ENCODE data around the gene MPL. TPM values are rescaled to one million over a fixed set of nuclear protein-coding genes. Genes with fewer than 3 reads are reported as not detected.

The MPL gene
- total and polyA plus RNA-seq, 2 of the 13 experiments (the other 11 are each of a cell fraction or from before 2014, with no cell fraction given) = not detected

DNA sequence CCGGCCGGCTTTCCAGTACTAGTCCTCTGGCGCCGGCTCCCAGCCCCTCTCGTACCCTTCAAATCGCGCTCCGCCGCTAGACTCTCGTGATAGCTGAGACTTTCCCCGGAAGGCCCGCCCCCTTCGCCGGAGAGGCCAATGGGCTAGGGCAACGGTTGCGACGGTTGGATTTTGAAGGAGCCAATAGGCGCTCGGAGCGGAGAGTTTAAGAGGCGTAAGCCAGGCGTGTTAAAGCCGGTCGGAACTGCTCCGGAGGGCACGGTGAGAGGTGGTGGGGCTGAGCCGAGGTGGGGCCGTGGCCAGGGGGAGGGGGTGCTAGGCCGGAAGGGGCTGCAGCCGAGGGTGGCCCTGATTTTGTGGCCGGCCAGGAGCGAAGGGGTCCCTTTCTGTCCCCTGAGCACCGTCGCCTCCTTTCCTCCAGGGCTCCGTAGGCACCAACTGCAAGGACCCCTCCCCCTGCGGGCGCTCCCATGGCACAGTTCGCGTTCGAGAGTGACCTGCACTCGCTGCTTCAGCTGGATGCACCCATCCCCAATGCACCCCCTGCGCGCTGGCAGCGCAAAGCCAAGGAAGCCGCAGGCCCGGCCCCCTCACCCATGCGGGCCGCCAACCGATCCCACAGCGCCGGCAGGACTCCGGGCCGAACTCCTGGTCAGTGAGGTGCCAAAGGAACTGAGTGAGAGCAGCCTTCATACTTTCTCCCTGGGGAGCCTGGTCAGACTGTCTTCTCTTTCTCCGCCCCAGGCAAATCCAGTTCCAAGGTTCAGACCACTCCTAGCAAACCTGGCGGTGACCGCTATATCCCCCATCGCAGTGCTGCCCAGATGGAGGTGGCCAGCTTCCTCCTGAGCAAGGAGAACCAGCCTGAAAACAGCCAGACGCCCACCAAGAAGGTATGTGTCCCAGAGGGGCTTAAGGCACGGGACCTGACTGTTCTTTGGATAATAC lies 21.4 kb downstream of the MPL start, which contains the start of gene CDC20 (continued):
- TF ChIP-seq, protein P1, sequence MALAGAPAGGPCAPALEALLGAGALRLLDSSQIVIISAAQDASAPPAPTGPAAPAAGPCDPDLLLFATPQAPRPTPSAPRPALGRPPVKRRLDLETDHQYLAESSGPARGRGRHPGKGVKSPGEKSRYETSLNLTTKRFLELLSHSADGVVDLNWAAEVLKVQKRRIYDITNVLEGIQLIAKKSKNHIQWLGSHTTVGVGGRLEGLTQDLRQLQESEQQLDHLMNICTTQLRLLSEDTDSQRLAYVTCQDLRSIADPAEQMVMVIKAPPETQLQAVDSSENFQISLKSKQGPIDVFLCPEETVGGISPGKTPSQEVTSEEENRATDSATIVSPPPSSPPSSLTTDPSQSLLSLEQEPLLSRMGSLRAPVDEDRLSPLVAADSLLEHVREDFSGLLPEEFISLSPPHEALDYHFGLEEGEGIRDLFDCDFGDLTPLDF (CRISPR knock-in tag; IDR thresholded peaks at IDR 0.05) = 0 out of 2 replicates have a peak, but pooled peaks have one; percentile 38
- TF ChIP-seq RFX5 (IDR thresholded peaks at IDR 0.05; ENCODE audit: low read depth, low read length) (no peak), ZNF652 (CRISPR knock-in tag; IDR thresholded peaks at IDR 0.05; ENCODE audit: borderline replicate concordance, low read depth) (no peak), SP140L (CRISPR knock-in tag; IDR thresholded peaks at IDR 0.05; ENCODE audit: borderline replicate concordance) (no peak), TARDBP (CRISPR knock-in tag; IDR thresholded peaks at IDR 0.05) (no peak; the same call in none of the 2 replicates), ZNF687 (CRISPR knock-in tag; IDR thresholded peaks at IDR 0.05) (peak; percentile 70), MLX (CRISPR knock-in tag; IDR thresholded peaks at IDR 0.05) (no peak), PPARG (CRISPR knock-in tag; conservative IDR thresholded peaks at IDR 0.05) (no peak), ZNF230 (CRISPR knock-in tag; IDR thresholded peaks at IDR 0.05) (no peak), POGZ (CRISPR knock-in tag; IDR thresholded peaks at IDR 0.05) (peak; percentile 96), KLF16 (CRISPR knock-in tag; IDR thresholded peaks at IDR 0.05) (peak in 1 of 2 experiments; percentile 71; a peak in 2 of 4 replicates), KAT8 (CRISPR knock-in tag; IDR thresholded peaks at IDR 0.05) (peak; percentile 53; the same call in 1 of the 2 replicates)
- TF ChIP-seq, protein P2, sequence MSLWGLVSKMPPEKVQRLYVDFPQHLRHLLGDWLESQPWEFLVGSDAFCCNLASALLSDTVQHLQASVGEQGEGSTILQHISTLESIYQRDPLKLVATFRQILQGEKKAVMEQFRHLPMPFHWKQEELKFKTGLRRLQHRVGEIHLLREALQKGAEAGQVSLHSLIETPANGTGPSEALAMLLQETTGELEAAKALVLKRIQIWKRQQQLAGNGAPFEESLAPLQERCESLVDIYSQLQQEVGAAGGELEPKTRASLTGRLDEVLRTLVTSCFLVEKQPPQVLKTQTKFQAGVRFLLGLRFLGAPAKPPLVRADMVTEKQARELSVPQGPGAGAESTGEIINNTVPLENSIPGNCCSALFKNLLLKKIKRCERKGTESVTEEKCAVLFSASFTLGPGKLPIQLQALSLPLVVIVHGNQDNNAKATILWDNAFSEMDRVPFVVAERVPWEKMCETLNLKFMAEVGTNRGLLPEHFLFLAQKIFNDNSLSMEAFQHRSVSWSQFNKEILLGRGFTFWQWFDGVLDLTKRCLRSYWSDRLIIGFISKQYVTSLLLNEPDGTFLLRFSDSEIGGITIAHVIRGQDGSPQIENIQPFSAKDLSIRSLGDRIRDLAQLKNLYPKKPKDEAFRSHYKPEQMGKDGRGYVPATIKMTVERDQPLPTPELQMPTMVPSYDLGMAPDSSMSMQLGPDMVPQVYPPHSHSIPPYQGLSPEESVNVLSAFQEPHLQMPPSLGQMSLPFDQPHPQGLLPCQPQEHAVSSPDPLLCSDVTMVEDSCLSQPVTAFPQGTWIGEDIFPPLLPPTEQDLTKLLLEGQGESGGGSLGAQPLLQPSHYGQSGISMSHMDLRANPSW (CRISPR knock-in tag; IDR thresholded peaks at IDR 0.05; ENCODE audit: borderline replicate concordance) = no peak
- TF ChIP-seq, protein P3, sequence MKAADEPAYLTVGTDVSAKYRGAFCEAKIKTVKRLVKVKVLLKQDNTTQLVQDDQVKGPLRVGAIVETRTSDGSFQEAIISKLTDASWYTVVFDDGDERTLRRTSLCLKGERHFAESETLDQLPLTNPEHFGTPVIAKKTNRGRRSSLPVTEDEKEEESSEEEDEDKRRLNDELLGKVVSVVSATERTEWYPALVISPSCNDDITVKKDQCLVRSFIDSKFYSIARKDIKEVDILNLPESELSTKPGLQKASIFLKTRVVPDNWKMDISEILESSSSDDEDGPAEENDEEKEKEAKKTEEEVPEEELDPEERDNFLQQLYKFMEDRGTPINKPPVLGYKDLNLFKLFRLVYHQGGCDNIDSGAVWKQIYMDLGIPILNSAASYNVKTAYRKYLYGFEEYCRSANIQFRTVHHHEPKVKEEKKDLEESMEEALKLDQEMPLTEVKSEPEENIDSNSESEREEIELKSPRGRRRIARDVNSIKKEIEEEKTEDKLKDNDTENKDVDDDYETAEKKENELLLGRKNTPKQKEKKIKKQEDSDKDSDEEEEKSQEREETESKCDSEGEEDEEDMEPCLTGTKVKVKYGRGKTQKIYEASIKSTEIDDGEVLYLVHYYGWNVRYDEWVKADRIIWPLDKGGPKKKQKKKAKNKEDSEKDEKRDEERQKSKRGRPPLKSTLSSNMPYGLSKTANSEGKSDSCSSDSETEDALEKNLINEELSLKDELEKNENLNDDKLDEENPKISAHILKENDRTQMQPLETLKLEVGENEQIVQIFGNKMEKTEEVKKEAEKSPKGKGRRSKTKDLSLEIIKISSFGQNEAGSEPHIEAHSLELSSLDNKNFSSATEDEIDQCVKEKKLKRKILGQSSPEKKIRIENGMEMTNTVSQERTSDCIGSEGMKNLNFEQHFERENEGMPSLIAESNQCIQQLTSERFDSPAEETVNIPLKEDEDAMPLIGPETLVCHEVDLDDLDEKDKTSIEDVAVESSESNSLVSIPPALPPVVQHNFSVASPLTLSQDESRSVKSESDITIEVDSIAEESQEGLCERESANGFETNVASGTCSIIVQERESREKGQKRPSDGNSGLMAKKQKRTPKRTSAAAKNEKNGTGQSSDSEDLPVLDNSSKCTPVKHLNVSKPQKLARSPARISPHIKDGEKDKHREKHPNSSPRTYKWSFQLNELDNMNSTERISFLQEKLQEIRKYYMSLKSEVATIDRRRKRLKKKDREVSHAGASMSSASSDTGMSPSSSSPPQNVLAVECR (CRISPR knock-in tag; IDR thresholded peaks at IDR 0.05; ENCODE audit: borderline replicate concordance) = peak; percentile 100

Data from HepG2 (cell line).